GM21381 (cell line): ENCODE measurements around the gene ARHGAP42.

Experiments
- ATAC-seq: cut with Tn5 transposase; IDR thresholded peaks from one replicate; pipeline ENCODE4 v1.9.1; 2021; ENCODE audit warnings: mild to moderate bottlenecking, moderate library complexity; ENCODE audit not compliant: unreplicated experiment

ARHGAP42 gene

DNA sequence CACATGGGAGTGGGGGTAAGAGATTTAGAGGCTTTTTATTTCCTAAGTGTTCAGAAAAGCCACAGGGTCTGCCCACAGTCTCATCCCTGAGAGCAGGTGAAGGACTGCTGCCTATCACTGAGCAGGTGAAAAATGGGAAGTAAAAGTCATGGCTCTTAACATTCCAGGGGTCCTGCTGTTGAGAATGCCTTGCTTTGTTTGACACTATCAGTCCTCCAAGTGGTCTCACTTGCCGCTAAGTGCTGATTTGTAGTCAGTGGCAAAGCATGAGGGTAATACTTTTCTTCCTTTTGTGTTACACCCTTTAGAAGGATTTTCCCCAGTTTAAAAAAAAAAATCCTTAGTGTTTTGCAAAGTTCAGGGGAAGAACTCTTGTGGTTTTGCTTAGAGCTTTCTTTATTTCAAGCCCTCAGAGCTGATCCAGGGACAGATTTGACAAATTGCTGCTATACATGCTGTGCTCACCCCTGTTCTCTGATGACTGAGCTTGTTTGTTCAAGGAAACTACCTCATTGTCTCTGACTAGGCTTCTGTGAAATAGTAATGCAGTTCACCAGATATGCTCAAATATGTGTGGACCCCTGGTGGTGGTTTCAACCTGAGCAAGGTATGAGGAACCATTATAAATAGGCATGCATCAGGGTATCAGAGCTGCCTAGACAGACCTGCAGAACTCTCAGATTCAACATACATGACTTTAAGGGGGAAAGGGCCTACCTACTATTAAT is 141.0 kb downstream of the ARHGAP42 start:
- ATAC-seq: peak; percentile 79

DNA sequence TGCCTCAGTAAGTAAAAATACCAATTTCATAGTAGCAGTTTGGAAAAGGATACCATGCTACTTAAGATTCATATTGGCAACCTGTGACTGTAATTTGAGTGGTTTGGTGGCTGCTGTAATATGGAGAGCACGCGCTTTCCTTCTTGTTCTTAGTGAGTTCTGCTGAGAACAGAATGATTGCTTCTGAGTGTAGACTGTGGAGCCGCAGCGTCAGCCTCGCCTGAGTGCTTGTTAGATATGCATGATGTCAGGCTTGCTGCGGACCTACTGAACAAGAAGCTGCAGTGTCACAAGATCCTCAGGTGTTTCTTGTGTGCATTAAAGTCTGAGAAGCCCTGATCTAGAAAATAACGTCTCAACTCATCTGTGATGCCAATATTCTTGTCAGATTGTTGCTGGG is 143.2 kb downstream of the ARHGAP42 start:
- no peak for ATAC-seq

DNA sequence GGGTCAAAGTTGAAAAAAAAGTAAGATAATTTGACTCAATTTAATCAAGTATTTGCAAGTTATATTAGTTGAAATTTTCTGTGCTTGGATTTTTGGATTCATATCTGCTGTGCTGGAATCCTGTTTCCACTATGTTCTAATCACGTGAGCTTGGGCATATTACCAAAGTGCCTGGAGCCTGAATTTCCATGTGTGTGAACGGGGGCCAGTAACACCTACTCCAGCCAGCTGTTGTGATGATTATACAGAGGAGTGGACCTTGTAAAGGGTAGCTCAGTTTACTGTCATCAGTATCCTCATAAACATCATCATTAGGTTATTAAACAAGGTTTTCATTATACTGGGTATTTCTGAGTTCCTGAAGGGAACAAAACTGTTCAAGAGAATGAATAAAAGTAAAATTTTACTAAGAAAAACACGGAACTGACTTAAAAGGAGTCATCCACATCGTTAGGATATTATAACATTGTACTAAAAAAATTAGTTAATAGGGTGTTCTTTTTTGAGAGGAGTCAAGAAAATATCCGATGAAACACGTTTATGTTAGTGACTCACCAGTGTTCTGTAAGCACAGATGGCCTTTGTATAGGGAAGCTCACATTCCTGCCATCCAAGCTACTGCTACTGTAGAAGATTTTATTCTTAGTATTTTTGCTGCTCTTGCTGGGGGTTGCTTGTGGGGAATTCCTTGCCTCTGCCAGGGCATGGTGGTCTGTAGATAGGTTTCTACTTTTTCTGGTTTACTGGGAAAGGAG is 144.1 kb downstream of the ARHGAP42 start:
- no peak for ATAC-seq

DNA sequence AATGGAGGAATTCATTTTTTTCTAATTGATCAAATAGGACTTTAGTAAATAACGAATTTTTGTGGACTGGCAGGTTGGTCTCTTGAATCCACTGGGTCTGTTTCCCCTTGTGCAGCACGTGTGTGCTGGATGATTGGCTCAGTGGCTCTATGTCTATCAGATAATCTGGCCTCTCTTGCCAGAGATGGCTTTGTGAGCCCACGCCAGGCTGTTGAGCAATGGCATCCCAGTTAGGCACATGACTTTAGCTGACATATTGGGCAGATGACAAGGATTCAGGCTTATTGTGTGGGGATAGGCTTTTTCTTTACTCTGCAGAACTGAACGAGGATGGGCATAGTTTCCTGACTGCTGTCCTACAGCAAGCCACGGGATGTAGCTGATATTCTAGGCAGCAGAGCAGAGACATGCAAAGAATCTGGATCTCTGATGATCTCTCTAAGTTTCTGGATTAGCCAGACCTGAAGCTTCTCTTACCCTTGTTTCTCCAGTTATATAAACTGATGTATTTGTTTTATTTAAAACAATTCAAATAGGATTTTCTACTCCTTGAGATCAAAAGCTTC is 144.9 kb downstream of the ARHGAP42 start:
- no peak for ATAC-seq

DNA sequence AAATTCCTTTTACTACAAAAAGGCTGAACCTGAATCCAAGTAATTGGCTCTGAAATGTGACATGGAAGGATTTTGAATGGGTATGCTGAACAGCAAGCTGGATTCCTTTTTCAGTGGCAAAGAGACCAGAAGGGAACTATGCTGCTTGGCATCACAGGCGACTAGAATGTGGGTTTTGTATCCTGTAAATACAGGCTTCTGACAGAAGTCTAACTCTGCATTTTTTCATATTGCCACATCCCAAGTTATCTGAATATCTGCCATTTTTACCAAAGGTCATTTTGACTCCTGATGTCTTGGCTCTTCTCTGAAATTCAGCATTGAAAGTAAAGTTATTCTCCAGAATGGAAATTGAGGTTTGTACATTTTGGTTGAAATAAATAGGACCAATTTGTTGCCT is 145.7 kb downstream of the ARHGAP42 start:
- no peak for ATAC-seq

DNA sequence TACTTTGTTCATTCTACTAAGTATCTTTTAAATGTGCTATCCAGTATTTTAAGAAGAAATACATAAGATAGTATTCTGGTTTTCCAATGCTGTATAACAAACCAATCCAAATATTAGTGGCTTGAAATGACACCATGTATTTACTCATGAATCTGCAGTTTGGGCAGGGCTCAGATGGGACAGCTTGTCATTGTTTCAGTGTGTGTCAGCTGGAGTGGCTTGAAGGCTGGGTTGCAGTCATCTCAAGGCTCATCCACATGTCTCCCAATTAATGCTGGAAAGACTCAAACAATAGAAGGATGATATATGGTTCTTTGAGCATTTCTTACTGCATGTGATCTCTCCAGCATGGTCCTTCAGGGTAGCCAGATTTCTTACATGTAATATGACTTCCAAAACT is 146.2 kb downstream of the ARHGAP42 start:
- ATAC-seq: no peak

DNA sequence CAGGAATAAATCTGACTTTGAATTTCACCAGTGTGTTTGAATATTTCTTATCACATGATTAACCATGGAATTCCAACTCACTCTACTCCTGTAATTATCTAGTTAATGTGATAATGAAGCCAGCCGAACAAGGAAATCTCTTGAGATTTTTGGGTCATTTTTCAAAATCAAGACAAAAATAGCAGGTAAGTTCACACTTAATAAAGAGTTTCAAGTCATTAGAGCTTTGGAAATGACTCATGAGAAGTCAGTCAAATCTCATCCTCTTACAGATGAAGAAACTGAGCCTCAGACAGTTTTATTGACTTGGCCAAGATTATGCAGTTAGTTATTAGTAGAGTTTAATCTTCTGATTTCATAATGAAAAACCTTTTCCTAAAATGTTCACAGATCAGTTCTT is 148.8 kb downstream of the ARHGAP42 start:
- no peak for ATAC-seq

DNA sequence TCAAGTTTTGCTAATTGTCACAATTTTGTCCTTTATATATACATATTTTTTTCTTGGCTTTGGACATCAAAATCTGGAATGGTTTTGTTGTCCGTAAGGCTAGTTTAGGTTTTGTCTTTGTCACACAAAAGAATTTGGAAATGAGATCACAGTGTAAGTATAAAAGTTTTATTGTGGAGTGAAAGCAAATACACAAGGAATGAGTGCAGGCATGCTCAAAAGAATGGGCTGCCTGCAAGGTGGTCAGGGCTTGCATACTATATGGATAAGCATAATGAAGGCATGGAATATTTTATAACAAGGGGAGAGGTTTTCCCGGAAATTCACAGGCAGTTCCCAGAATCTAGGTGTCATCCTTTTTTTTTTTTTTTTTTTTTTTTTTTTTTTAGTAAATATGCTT is 150.2 kb downstream of the ARHGAP42 start:
- ATAC-seq: no peak

DNA sequence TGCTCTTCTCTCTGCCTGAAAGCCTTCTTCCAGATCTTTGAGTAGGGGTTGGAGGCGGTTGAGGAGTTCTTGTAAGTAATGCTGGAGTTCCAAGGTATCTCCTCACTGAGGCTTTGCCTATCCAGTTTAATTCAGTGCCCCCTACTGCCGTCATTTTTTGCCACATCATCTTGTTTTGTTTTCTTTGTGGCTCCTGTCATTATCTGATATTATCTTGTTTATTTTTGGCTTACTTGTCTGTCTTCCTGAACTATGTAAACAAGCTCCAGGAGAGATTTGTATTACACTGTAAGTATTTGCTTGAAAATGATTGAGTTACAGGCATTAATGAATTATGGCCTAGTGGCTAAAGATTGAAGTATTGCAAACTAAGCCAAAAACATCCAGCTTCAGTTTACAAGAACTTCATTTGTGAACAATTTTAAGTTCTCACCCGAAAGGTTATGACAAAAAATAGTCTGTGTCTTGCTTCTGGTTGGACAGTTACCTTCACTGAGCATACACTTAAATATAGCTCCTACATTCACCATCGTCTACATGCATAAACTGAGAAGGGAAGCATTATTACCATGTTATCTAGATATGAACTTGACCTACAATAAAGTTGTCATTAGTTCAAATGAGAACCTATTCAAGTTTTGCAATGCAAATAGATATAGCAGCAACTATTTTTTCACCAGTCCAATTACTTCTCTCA is 154.8 kb downstream of the ARHGAP42 start:
- ATAC-seq: no peak

DNA sequence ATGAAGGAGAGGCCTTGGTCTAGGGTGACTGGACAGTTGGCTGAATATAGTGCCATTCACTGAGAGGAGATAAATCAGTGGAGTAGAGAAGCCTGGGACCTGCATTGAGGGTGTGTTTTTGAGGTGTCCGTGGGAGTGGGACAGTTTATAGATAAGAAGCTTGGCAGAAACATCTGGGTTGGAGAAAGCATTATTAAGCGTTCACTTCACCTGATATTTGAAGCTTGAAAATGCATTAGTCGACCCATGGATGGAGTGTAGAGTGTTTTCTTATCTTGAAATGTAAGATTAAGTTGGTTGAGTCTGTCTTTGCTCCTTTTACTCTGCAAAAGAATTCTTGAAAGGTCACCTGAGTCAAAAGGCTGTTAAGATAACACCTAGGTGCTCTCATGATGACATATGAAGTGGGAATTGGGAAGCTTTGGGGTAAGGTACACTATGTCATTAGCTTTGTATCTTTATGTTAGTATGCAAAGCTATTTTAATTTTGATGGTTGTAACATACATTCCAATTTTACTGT is 160.7 kb downstream of the ARHGAP42 start:
- no peak for ATAC-seq

DNA sequence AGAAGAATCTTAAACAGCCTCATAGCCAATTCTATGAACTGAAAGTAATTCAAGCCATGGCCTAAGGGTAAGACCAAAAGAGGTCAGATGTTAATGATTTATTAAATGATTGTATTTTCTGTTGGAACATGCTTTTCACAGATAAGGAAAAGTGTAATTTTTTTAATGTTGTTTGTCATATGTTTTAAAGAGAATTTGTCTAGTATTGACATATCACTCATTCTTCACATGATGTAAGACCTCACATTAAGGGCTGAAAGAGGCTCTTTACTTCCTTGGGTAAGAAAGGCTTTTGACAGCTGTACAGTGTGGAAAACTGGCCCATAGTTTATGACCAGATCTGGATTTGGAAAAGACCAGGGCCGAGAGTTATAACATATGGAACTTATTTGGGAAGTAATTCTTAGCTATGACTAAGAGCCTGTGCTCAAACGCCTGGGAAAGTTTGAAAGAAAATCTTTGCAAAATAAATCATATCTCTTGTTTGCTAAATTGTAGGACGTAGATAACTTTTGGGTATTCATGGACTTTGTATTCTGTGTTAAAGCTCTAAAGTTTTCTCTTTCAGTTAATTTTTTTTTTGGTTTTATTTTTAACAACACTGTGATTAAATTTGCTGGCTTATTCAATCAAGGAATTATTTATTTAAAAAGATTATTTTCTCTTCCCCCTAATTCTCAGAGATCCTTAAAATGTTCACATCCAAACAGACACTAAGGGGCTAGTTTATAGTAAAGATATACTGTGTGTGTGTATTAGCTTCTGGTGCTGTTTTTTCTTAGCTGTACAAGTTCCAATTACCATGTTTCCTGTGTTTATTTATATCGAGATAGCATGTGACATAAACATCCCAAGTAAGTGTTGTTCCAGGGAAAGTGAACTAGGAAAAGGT is 162.2 kb downstream of the ARHGAP42 start:
- ATAC-seq: no peak

DNA sequence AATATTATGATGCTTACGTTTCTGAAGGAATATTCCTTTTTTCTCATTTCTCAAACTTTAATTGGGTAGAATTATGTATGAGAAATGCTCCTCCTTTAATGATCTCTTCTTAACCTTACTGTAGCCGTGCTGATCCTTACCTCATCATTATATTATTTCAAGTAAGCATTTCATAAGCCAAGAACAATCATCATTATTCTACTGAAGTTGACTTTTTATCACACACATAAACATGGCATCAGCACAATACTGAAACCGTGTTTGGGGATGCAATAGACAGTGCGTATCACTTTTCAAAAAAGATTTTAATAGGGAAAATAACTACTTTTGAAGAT is 162.8 kb downstream of the ARHGAP42 start:
- ATAC-seq: no peak

DNA sequence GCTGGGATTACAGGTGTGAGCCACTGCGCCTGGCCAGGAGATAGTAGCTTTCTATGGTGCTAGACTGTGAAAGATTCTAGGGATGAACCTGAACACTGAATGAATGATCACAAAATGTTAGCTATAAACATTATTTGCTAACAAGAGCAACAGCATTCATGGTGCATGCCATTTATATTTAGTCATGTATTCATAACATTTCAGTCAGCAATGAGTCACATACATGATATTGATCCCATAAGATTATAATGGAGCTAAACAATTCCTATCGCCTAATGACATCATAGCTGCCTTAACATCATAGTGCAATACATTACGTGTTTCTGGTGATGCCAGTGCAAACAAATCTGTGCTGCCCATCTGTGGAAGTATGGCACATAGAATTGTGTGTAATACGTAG is 164.1 kb downstream of the ARHGAP42 start:
- ATAC-seq: no peak

DNA sequence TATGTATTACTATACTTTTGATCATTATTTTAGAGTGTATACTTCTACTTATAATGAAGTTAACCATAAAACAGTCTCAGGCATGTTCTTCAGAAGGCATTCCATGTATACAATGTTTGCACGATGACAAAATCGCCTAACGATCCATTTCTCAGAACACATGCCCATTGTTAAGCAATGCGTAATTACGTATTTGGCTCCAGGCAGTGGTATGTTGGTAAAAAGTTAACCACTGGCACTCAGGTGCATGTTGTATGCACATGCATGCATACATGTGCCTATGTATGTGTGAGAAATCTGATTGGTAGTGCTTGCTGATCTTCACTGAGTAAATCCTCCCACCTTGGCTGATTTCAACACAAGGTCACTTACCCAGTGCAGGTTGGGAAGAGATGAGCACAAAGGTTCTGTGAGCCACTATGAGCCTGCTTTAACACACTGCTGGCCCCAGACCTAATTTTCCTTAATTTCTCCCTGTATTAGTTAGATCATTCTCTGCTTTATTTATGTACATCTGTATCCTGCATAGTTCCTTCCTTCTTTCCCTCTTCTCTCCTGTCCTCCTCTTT is 164.6 kb downstream of the ARHGAP42 start:
- ATAC-seq: no peak

DNA sequence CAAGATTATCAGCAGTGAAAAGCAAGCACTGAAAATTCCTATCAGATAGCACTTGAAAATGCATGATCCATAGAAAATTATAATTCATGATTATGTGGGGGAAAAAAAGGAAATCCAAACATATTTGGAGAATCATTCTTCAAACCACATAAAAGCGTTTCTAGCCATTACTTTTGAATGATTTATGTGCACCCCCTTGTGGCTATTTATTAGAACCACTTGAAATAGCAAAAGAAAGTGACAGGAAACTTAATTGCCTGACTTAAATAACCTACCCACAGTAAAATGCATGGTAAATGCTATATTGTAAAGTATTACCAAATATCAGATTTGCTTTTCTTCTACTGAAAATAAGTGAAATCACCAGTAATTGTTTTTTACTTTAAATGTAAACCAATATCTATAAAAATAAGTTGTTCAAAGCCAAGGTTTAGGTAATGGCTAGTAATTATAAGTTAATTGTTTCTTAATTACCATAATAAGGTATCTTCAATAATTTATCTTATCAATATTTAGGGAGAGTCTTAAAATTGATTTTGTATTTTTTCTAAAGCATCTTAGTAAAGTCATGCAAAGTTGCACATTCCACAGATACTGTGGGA is 168.5 kb downstream of the ARHGAP42 start:
- no peak for ATAC-seq

DNA sequence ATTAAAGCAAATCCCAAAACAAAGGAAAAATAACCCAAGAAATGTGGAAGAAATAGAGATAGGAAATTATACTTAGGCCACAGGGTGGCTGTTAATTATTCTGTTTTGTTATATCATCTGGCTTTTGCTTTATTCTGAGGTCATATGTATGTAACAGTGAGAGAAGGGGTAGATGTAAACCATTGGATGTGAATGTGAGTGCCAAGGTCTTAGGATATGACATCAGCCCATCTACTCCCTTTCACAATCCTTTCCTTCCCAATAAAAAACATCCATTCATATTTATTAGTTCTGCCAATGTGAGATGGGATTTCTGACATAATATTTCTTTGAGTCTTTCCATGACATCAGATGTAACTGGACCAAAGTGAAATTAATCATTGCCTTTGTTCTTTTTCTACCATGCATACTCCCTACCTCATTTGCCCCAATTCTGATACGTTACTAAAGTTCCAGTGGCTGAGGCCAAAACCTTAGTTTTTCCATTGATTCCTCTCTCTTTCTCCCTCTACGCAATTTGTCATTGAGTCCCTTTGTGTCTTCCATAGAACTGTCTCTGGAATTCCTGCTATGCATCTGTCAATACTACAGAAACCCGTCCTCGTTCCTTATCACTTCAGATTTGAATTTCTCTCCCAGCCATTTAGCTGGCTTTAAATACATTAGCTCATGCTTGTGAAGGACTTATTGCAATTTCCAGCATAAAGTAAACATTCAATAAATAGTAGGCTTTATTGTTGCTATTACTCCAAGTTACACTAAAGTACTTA is 170.3 kb downstream of the ARHGAP42 start:
- ATAC-seq: no peak

DNA sequence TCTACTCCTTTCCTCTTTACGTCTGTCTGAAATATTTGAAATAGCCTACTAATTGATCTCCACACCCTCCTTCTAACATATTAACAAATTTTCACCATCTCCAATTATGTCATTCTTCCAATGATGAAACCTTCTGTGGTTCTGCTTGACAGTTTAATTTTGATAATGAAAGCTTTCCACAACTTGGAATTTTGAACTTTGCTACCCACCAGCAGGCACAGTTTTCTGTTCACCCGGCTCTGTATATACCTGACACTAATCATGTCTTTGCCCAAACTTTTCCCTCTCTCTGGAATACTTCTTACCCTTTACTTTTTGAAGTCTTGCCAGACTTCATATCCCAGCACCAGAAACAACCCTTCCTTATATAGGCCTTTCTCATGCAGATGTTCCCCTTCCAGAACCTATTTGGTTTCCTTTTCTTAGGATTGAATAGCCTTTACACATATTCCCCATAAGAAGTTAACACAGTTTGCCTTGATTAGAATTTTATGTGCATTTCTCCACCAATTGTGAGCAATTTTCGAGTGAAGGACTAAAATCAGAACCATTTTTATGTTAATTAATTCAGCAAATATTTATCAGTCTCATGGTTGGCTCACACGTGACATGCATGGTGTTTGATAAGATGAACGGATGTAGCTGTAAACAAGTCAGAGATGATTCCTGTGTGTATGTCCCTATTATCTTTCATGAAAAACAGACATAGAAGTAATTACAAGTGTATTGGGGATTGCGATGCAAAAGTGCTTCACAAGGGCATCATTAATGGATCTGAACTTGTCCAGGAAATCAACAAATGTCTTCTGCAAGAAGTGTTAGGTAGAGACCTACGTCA is 173.4 kb downstream of the ARHGAP42 start:
- no peak for ATAC-seq

DNA sequence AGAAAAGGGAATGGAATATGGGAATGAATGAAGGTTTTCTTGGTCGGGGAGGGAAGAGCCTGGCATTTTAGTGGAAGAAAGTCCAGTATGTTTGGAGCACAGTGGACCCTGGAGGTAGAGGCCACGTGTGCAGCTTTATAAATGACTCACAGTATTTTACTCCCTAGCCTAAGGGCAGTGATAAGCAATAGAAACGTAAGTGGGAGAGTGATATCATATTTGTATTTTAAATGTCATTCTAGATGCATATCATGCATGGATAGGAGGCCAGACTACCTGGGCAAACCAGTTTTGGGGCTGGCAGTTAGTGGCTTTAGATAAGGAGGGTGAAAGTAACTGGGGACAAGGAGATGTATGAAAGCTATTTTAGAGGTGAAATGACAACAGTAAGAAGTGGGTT is 174.1 kb downstream of the ARHGAP42 start:
- no peak for ATAC-seq
